Vagina (tissue), 2 donors: ENCODE results near the gene TMEM9.

ENCODE experiments used
- POLR2A ChIP-seq, 2 donors: fragments of 450-650 bp; IDR thresholded peaks; one replicate each; pipeline ENCODE4 v1.6.1; 2017; ENCODE audit warnings: antibody characterized with exemption in 2 of 2, mild to moderate bottlenecking in 2 of 2, moderate library complexity in 2 of 2
- POLR2AphosphoS5 ChIP-seq, 2 donors: sonication (generic); formaldehyde crosslinking; IDR thresholded peaks; one replicate each; pipeline ENCODE4 v1.9.0; 2017; ENCODE audit warnings: antibody characterized with exemption in 2 of 2, mild to moderate bottlenecking in 2 of 2, low read depth in 1 of 2; ENCODE audit not compliant: insufficient read depth in 1 of 2
- TF ChIP-seq, protein P1 (sequence below), 3 experiments: fragments of 450-650 bp in 2 of 3; fragments of 200-600 bp in 1 of 3; sonication (generic) in 1 of 3; IDR thresholded peaks; one replicate each; pipeline ENCODE4 v1.5.1; 2017 to 2019; ENCODE audit warnings: antibody characterized with exemption in 3 of 3, mild to moderate bottlenecking in 2 of 3, moderate library complexity in 2 of 3

DNA sequence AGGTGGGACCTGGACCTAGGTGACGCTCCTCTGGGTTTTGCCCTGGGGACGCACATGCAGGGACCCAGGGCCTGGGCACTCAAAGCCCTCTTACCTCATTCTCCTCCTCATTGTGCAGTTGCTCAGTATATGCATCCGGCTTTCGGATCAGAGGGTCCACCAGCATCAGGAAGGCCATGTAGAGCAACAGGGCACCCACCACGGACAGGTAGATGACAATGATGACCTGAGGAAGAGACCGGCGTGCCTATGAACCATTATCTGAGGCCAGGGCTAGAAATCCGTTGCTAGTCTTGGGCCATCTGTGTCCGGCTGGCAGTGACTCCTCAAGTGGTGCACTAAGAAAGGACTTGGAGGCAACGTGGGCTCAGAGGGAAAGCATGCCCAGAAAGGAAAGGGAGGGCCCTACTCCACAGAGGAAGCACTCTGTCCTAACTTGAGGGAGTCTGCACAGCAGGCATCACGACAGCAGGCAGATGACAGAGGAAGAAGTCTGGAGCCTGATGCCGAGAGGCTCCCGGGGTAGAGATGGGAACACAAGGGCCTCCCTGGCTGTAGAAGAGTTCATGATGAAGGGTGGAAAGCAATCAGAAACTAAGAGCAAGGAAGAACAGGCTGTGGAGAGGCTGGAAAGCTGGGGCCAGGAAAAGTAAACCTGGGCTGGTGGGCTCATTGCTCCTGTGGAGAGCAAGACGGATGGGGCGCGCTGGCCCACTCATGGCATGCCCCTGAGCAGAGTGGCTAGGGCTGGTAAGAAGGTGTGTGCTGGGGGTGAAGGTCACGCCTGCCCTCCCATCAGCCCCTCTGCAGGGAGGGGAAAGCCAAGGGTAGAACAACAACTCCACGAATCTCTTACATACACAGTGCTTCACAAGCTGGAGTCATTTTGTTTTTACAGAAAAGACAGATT is 10.3 kb downstream of the TMEM9 start:
- TF ChIP-seq, protein P1, sequence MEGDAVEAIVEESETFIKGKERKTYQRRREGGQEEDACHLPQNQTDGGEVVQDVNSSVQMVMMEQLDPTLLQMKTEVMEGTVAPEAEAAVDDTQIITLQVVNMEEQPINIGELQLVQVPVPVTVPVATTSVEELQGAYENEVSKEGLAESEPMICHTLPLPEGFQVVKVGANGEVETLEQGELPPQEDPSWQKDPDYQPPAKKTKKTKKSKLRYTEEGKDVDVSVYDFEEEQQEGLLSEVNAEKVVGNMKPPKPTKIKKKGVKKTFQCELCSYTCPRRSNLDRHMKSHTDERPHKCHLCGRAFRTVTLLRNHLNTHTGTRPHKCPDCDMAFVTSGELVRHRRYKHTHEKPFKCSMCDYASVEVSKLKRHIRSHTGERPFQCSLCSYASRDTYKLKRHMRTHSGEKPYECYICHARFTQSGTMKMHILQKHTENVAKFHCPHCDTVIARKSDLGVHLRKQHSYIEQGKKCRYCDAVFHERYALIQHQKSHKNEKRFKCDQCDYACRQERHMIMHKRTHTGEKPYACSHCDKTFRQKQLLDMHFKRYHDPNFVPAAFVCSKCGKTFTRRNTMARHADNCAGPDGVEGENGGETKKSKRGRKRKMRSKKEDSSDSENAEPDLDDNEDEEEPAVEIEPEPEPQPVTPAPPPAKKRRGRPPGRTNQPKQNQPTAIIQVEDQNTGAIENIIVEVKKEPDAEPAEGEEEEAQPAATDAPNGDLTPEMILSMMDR (IDR thresholded peaks at IDR 0.05), result no peak
- no peak for TF ChIP-seq POLR2AphosphoS5 (IDR thresholded peaks at IDR 0.05; ENCODE audit: insufficient read depth in 1 of 2, low read depth in 1 of 2)
- TF ChIP-seq POLR2A (IDR thresholded peaks at IDR 0.05), result no peak
